OCI-LY1 (cell line): ENCODE results near the gene IGF1.

Experiments used
- CTCF ChIP-seq: fragments of 200-600 bp; sonication (generic), shearing (Covaris generic); IDR thresholded peaks from 2 replicates; pipeline ENCODE4 v1.5.1; 2017; ENCODE audit warnings: mild to moderate bottlenecking, antibody characterized with exemption, low read length, moderate library complexity, mixed read lengths
- EZH2 ChIP-seq: fragments of 200-600 bp; sonication (generic), shearing (Covaris generic); IDR thresholded peaks from 2 replicates; pipeline ENCODE4 v1.8.0; 2017; ENCODE audit warnings: borderline replicate concordance, mixed run types, mild to moderate bottlenecking, antibody characterized with exemption, low read length, moderate library complexity, mixed read lengths

GRCh38 chr12:102351322-102351721 lies 129.0 kb downstream of the IGF1 start:
- TF ChIP-seq CTCF (no peak), EZH2 (no peak)
